ENCODE data around the gene SPTA1. TPM values are rescaled to one million over a fixed set of nuclear protein-coding genes. Genes with fewer than 3 reads are reported as not detected.

Gene SPTA1
- polyA plus RNA-seq, 3 donors = 0.19 to 0.28 TPM; not detected in 1

GRCh38 chr1:158700552-158700951 lies 14.0 kb upstream of the SPTA1 start, which contains the start of gene OR6K2:
Gene OR6K2 (minus strand): TSS chr1:158700652. CDS start chr1:158700652, 0 bp downstream.
- no peaks in the 10 kb centered on the region for H3K27me3 ChIP-seq (ENCODE audit: control insufficient read depth in 2 of 2, insufficient read depth in 2 of 2, low read length in 2 of 2)
- no peaks in the 10 kb centered on the region for H3K36me3 ChIP-seq (replicated peaks in 1 of 2; ENCODE audit: control insufficient read depth in 1 of 2, insufficient read depth in 2 of 2, low read length in 2 of 2)
- H3K9me3 Mint-ChIP-seq = peaks cover 0 to 7% (median 2%) of the 10 kb centered on the region in 7 donors
- no peaks in the 10 kb centered on the region for H3K4me1 Mint-ChIP-seq
- no peak for DNase-seq
- H3K27me3 Mint-ChIP-seq (ENCODE audit: low read depth in 3 of 3) = peaks cover 1 to 2% (median 1%) of the 10 kb centered on the region in 3 donors
- no peak for TF ChIP-seq CTCF (IDR thresholded peaks at IDR 0.05)
- H3K9me3 ChIP-seq (replicated peaks in 1 of 2; ENCODE audit: control insufficient read depth in 1 of 2, insufficient read depth in 1 of 2, low read length in 2 of 2) = no peaks in the 10 kb centered on the region
- H3K27ac ChIP-seq (ENCODE audit: low read depth in 1 of 2, low read length in 2 of 2) = no peak within 1 kb of the TSS
- WGBS (ENCODE audit: insufficient coverage) = 95% methylated on average over 3 of the region's 4 CpGs
- no peak within 1 kb of the TSS for H3K4me3 Mint-ChIP-seq
- no peaks in the 10 kb centered on the region for H3K36me3 Mint-ChIP-seq
- intact Hi-C loops (cut with micrococcal nuclease) = no loop called here
- no peak within 1 kb of the TSS for H3K27ac Mint-ChIP-seq
- no peaks in the 10 kb centered on the region for H3K79me2 ChIP-seq (ENCODE audit: insufficient read depth, low read length)
- H4K20me1 ChIP-seq (ENCODE audit: insufficient read depth, low read length) = no peaks in the 10 kb centered on the region
- no peak within 1 kb of the TSS for H3K4me2 ChIP-seq (replicated peaks; ENCODE audit: extremely low read depth, low read length, poor library complexity, severe bottlenecking)
- H3K4me1 ChIP-seq (ENCODE audit: control insufficient read depth in 1 of 2, insufficient read depth in 2 of 2, low read length in 2 of 2) = no peaks in the 10 kb centered on the region
- H3K9ac ChIP-seq (ENCODE audit: insufficient read depth, low read length, poor library complexity, severe bottlenecking) = no peak within 1 kb of the TSS
- no peak within 1 kb of the TSS for H2AFZ ChIP-seq (ENCODE audit: insufficient read depth, low read depth, low read length, poor library complexity, severe bottlenecking)
- no peak within 1 kb of the TSS for H3K4me3 ChIP-seq (replicated peaks in 1 of 3; ENCODE audit: low read depth in 2 of 3, low read length in 3 of 3)

GRCh38 chr1:158694596-158694995 lies 8.1 kb upstream of the SPTA1 start:
- intact Hi-C loops (cut with micrococcal nuclease) = no loop called here
- no peaks in the 10 kb centered on the region for H3K36me3 Mint-ChIP-seq
- no peaks in the 10 kb centered on the region for H3K4me1 Mint-ChIP-seq

More at GRCh38 chr1:158694596-158694995, 8.1 kb upstream of the SPTA1 start:
- no peak overlapping the region for H3K4me3 Mint-ChIP-seq
- Histone ChIP-seq H3K27me3 (ENCODE audit: control insufficient read depth in 2 of 2, insufficient read depth in 2 of 2, low read length in 2 of 2) (peaks cover 0 to 3% of the 10 kb centered on the region in 2 donors), H3K9me3 (replicated peaks in 1 of 2; ENCODE audit: control insufficient read depth in 1 of 2, insufficient read depth in 1 of 2, low read length in 2 of 2) (no peaks in the 10 kb centered on the region), H2AFZ (ENCODE audit: insufficient read depth, low read depth, low read length, poor library complexity, severe bottlenecking) (no peak overlapping the region), H3K4me1 (ENCODE audit: control insufficient read depth in 1 of 2, insufficient read depth in 2 of 2, low read length in 2 of 2) (no peaks in the 10 kb centered on the region), H3K9ac (ENCODE audit: insufficient read depth, low read length, poor library complexity, severe bottlenecking) (no peak overlapping the region), H3K4me2 (replicated peaks; ENCODE audit: extremely low read depth, low read length, poor library complexity, severe bottlenecking) (no peak overlapping the region), H3K79me2 (ENCODE audit: insufficient read depth, low read length) (no peaks in the 10 kb centered on the region), H3K27ac (ENCODE audit: low read depth in 1 of 2, low read length in 2 of 2) (no peak overlapping the region), H3K4me3 (replicated peaks in 1 of 3; ENCODE audit: low read depth in 2 of 3, low read length in 3 of 3) (no peak overlapping the region), H4K20me1 (ENCODE audit: insufficient read depth, low read length) (no peaks in the 10 kb centered on the region), H3K36me3 (replicated peaks in 1 of 2; ENCODE audit: control insufficient read depth in 1 of 2, insufficient read depth in 2 of 2, low read length in 2 of 2) (no peaks in the 10 kb centered on the region)
- H3K9me3 Mint-ChIP-seq = peaks cover 0 to 5% (median 3%) of the 10 kb centered on the region in 7 donors
- TF ChIP-seq CTCF (IDR thresholded peaks at IDR 0.05) = no peak
- H3K27me3 Mint-ChIP-seq (ENCODE audit: low read depth in 3 of 3) = peaks cover 0 to 6% (median 0%) of the 10 kb centered on the region in 3 donors
- no peak for DNase-seq
- WGBS (ENCODE audit: insufficient coverage) = 80% methylated on average over 1 of the region's 2 CpGs
- H3K27ac Mint-ChIP-seq = no peak overlapping the region

Data from CD14-positive monocyte (primary cell).